Ovary (tissue), 3 donors: Measurements from ENCODE around the gene CILP2.

Experiments
- CTCF ChIP-seq, 3 donors: fragments of 450-650 bp in 2 of 3; fragments of 200-600 bp in 1 of 3; IDR thresholded peaks; one replicate each; pipeline versions ENCODE4 v1.5.1 to v1.8.0; 2016 to 2022; ENCODE audit warnings: antibody characterized with exemption in 3 of 3, mild to moderate bottlenecking in 1 of 3
- EP300 ChIP-seq: sonication (generic); formaldehyde crosslinking; IDR thresholded peaks from one replicate; pipeline ENCODE4 v1.6.1; 2017; ENCODE audit warnings: antibody characterized with exemption
- POLR2A ChIP-seq: fragments of 450-650 bp; IDR thresholded peaks from one replicate; pipeline ENCODE4 v1.6.1; 2017; ENCODE audit warnings: antibody characterized with exemption, mild to moderate bottlenecking, moderate library complexity
- donor health status: DM: no; HTN: no; CAD: no.

- no peak for TF ChIP-seq CTCF (IDR thresholded peaks at IDR 0.05)
- no peak for TF ChIP-seq POLR2A
- no peak for TF ChIP-seq EP300
Observed at GRCh38 chr19:19553670-19554069, 15.6 kb downstream of the CILP2 start.
